ENCODE results near the gene ZNF438. TPM values are rescaled to one million over a fixed set of nuclear protein-coding genes. Genes with fewer than 3 reads are reported as not detected.

The ZNF438 gene
- total RNA-seq, 2 experiments from 2014 or later: 3.1 to 3.7 TPM

DNA sequence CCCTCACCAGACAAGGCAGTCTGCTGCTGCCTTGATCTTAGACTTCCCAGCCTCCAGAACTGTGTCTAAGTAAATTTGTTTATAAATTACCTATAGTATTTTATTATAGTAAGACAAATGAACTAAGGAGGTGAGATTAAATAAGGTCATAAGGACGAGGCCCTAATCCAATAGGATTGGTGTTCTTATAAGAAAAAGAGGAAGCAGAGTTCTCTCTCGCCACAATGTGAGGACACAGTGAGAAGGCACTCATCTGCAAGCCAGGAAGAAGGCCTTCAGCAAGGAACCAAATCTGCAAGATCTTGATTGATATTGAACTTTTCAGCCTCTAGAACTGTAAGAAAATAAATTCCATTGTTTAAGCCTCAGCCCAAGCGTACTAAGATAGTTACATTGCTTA lies 6.1 kb upstream of the ZNF438 start:
- CTCF ChIA-PET: no interaction called here
- no peak overlapping the region for H3K27ac Mint-ChIP-seq

GRCh38 chr10:31036209-31036608 lies 4.5 kb upstream of the ZNF438 start:
- H3K9me3 Mint-ChIP-seq (ENCODE audit: low read depth): no peaks in the 10 kb centered on the region
- ChIA-PET POLR2A (no interaction called here), CTCF (no interaction called here)
- no peak overlapping the region for H3K27ac Mint-ChIP-seq
- H3K4me3 Mint-ChIP-seq: no peak overlapping the region
- intact Hi-C loops (cut with DNase I, micrococcal nuclease): no loop called here
- no peak for DNase-seq
- no peaks in the 10 kb centered on the region for H3K27me3 Mint-ChIP-seq
- peaks cover 6% of the 10 kb centered on the region for H3K4me1 Mint-ChIP-seq
- H3K36me3 Mint-ChIP-seq (ENCODE audit: low read depth): no peaks in the 10 kb centered on the region
- ATAC-seq: no peak

More for the DNA sequence above, 6.1 kb upstream of the ZNF438 start:
- H3K27me3 Mint-ChIP-seq: no peaks in the 10 kb centered on the region
- H3K9me3 Mint-ChIP-seq (ENCODE audit: low read depth): no peaks in the 10 kb centered on the region
- intact Hi-C loops (cut with DNase I, micrococcal nuclease): no loop called here
- H3K4me3 Mint-ChIP-seq: no peak overlapping the region
- POLR2A ChIA-PET: no interaction called here
- H3K4me1 Mint-ChIP-seq: peaks cover 6% of the 10 kb centered on the region
- ATAC-seq: no peak
- no peak for DNase-seq
- no peaks in the 10 kb centered on the region for H3K36me3 Mint-ChIP-seq (ENCODE audit: low read depth)

GRCh38 chr10:31035266-31035798 lies 3.7 kb upstream of the ZNF438 start:
- peaks cover 12% of the 10 kb centered on the region for H3K4me1 Mint-ChIP-seq
- CTCF ChIA-PET: no interaction called here
- intact Hi-C loops (cut with DNase I, micrococcal nuclease): no loop called here
- ATAC-seq: no peak
- H3K36me3 Mint-ChIP-seq (ENCODE audit: low read depth): no peaks in the 10 kb centered on the region
- POLR2A ChIA-PET: interaction anchor here (0.7 kb wide), 1 partner anchor 59 kb away, joined by 4 read pairs; no protein-coding TSS in a partner anchor
- no peaks in the 10 kb centered on the region for H3K9me3 Mint-ChIP-seq (ENCODE audit: low read depth)
- no peak for DNase-seq
- H3K27me3 Mint-ChIP-seq: no peaks in the 10 kb centered on the region
- H3K27ac Mint-ChIP-seq: no peak overlapping the region
- no peak overlapping the region for H3K4me3 Mint-ChIP-seq

GRCh38 chr10:31034098-31034909 lies 2.6 kb upstream of the ZNF438 start:
- intact Hi-C loops (cut with DNase I, micrococcal nuclease): loop anchor here (5.0 kb wide), 5 partner anchors 458 to 1343 kb away; partner anchors contain the start of gene MAP3K8 (in 1 of the 2)
- H3K4me1 Mint-ChIP-seq: peaks cover 18% of the 10 kb centered on the region
- ATAC-seq (no peak), DNase-seq (no peak)
- CTCF ChIA-PET: interaction anchor here (0.7 kb wide), 1 partner anchor 115 kb away, joined by 3 read pairs; no protein-coding TSS in a partner anchor
- no peaks in the 10 kb centered on the region for H3K27me3 Mint-ChIP-seq
- no peak overlapping the region for H3K4me3 Mint-ChIP-seq
- H3K9me3 Mint-ChIP-seq (ENCODE audit: low read depth): no peaks in the 10 kb centered on the region
- H3K36me3 Mint-ChIP-seq (ENCODE audit: low read depth): no peaks in the 10 kb centered on the region
- no peak overlapping the region for H3K27ac Mint-ChIP-seq
- POLR2A ChIA-PET: interaction anchor here (0.6 to 0.7 kb wide), 2 partner anchors 87 to 673 kb away, joined by 3 to 4 read pairs; no protein-coding TSS in a partner anchor

- no peaks in the 10 kb centered on the region for H3K36me3 Mint-ChIP-seq (ENCODE audit: low read depth)
- H3K9me3 Mint-ChIP-seq (ENCODE audit: low read depth): no peaks in the 10 kb centered on the region
- H3K4me1 Mint-ChIP-seq: peaks cover 19% of the 10 kb centered on the region
- intact Hi-C loops (cut with DNase I, micrococcal nuclease): loop anchor here (2.0 to 5.0 kb wide), 6 partner anchors 459 to 1344 kb away; partner anchors contain the start of gene MAP3K8 (in 1 of the 2)
- POLR2A ChIA-PET: no interaction called here
- DNase-seq: no peak
- H3K27me3 Mint-ChIP-seq: no peaks in the 10 kb centered on the region
- CTCF ChIA-PET: no interaction called here
- peak overlapping the region; percentile 81 for H3K4me3 Mint-ChIP-seq
- ATAC-seq: no peak
- no peak overlapping the region for H3K27ac Mint-ChIP-seq
Observed at GRCh38 chr10:31033147-31033546, 1.5 kb upstream of the ZNF438 start.

DNA sequence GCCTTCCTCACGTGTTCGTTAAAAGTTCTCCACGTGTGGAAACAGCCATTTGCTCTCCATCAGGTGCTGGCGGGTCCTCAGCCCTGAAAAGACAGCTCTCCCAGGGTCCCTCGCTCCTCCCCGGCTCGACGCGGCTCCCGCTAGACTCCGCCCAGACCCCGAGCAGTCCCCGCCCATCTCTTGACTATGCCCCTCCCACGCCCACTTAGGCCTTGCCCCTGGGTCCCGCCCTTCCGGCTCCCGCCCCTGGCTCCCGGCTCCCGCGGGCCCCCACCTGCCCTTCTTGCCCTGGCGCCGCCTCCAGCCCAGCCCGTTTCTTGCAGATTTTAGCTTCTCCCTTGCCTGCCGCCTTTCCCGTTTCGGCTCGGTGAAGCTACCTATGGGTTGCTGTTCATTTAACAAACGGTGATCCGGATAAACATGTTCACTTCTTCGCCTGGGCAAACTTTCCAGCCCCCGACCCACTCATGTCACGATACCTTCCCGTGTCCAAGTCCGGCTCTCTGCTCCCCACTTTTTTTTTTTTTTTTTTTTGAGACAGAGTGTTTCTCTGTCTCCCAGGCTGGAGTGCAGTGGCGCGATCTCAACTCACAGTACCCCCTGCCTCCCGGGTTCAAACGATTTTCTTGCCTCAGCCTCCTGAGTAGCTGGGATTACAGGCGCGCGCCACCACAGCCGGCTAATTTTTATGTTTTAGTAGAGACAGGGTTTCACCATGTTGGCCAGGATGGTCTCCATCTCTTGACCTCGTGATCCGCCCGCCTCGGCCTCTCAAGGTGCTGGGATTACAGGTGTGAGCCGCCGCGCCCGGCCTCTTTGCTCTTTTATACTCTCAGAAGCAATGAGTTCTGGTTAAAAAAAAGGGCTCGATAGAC lies 830 bp upstream of the ZNF438 start:
- Mint-ChIP-seq H3K36me3 (ENCODE audit: low read depth) (no peaks in the 10 kb centered on the region), H3K4me3 (peak overlapping the region; percentile 81), H3K27ac (peak overlapping the region; percentile 99), H3K27me3 (no peaks in the 10 kb centered on the region), H3K4me1 (peaks cover 19% of the 10 kb centered on the region), H3K9me3 (ENCODE audit: low read depth) (no peaks in the 10 kb centered on the region)
- ChIA-PET POLR2A (interaction anchor here (0.7 to 1.6 kb wide), 6 partner anchors 68 to 728 kb away, joined by 3 to 9 read pairs (median 4); partner anchors contain the start of gene ZEB1), CTCF (interaction anchor here (0.6 to 1.9 kb wide), 15 partner anchors 9 to 1214 kb away, joined by 3 to 8 read pairs (median 4); no protein-coding TSS in a partner anchor)
- DNase-seq (peak; percentile 97), ATAC-seq (peak; percentile 92)
- intact Hi-C loops (cut with DNase I, micrococcal nuclease): loop anchor here (1.0 to 5.0 kb wide), 12 partner anchors 46 to 1345 kb away; partner anchors contain the start of gene MAP3K8 (in 1 of the 2)

GRCh38 chr10:31031205-31031557 lies 484 bp downstream of the ZNF438 start:
- Mint-ChIP-seq H3K9me3 (ENCODE audit: low read depth) (no peaks in the 10 kb centered on the region), H3K36me3 (ENCODE audit: low read depth) (no peaks in the 10 kb centered on the region), H3K4me3 (peak overlapping the region; percentile 81), H3K27me3 (no peaks in the 10 kb centered on the region), H3K27ac (peak overlapping the region; percentile 99), H3K4me1 (peaks cover 19% of the 10 kb centered on the region)
- ATAC-seq (no peak), DNase-seq (no peak)
- POLR2A ChIA-PET: interaction anchor here (0.5 to 1.6 kb wide), 3 partner anchors 69 to 1347 kb away, joined by 4 to 9 read pairs (median 4); partner anchors contain the start of gene ZEB1
- CTCF ChIA-PET: interaction anchor here (0.8 to 1.9 kb wide), 8 partner anchors 11 to 433 kb away, joined by 3 to 7 read pairs (median 4); no protein-coding TSS in a partner anchor
- intact Hi-C loops (cut with DNase I, micrococcal nuclease): loop anchor here (1.0 to 5.0 kb wide), 8 partner anchors 70 to 1346 kb away; partner anchors contain the start of genes MAP3K8 (in 1 of the 2) and MTPAP (in 1 of the 2)

GRCh38 chr10:31030800-31031199 lies 865 bp downstream of the ZNF438 start:
- intact Hi-C loops (cut with DNase I, micrococcal nuclease): loop anchor here (1.0 to 5.0 kb wide), 8 partner anchors 70 to 1347 kb away; partner anchors contain the start of genes MAP3K8 (in 1 of the 2) and MTPAP (in 1 of the 2)
- ATAC-seq (no peak), DNase-seq (no peak)
- POLR2A ChIA-PET: no interaction called here
- H3K4me1 Mint-ChIP-seq: peaks cover 19% of the 10 kb centered on the region
- H3K4me3 Mint-ChIP-seq: peak overlapping the region; percentile 81
- peak overlapping the region; percentile 99 for H3K27ac Mint-ChIP-seq
- H3K36me3 Mint-ChIP-seq (ENCODE audit: low read depth): no peaks in the 10 kb centered on the region
- H3K27me3 Mint-ChIP-seq: no peaks in the 10 kb centered on the region
- no peaks in the 10 kb centered on the region for H3K9me3 Mint-ChIP-seq (ENCODE audit: low read depth)
- CTCF ChIA-PET: interaction anchor here (0.8 to 1.9 kb wide), 4 partner anchors 11 to 294 kb away, joined by 3 to 7 read pairs (median 6); no protein-coding TSS in a partner anchor

DNA sequence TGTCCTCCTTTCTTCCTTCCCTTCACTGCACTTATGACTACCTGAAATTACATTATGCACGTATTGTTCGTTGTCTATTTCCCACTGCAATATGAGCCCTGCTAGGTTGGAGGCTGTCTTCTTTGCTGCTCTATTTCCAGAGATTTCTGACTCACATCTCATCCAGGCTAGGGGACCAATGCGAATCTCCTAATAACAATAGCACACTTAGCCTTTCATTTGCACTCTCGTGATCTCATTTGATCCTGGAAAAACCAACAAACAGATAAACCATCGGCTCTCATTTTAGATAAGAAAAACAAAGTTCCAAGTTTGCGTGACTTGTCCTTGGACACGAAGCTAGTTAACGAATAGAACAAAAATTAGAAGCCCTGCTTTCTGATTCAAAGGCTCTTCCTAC lies 1.4 kb downstream of the ZNF438 start:
- POLR2A ChIA-PET: no interaction called here
- Mint-ChIP-seq H3K9me3 (ENCODE audit: low read depth) (no peaks in the 10 kb centered on the region), H3K36me3 (ENCODE audit: low read depth) (no peaks in the 10 kb centered on the region), H3K4me1 (peaks cover 19% of the 10 kb centered on the region), H3K27me3 (no peaks in the 10 kb centered on the region), H3K27ac (no peak overlapping the region), H3K4me3 (peak overlapping the region; percentile 81)
- no peak for DNase-seq
- no peak for ATAC-seq
- CTCF ChIA-PET: interaction anchor here (0.6 to 1.3 kb wide), 3 partner anchors 91 to 383 kb away, joined by 3 to 7 read pairs (median 3); no protein-coding TSS in a partner anchor
- intact Hi-C loops (cut with DNase I, micrococcal nuclease): loop anchor here (2.0 to 5.0 kb wide), 6 partner anchors 71 to 1347 kb away; partner anchors contain the start of gene MAP3K8 (in 1 of the 2)

GRCh38 chr10:31028081-31028480 lies 3.6 kb downstream of the ZNF438 start:
- intact Hi-C loops (cut with DNase I, micrococcal nuclease): no loop called here
- Mint-ChIP-seq H3K4me3 (no peak overlapping the region), H3K4me1 (peaks cover 15% of the 10 kb centered on the region), H3K27me3 (no peaks in the 10 kb centered on the region), H3K36me3 (ENCODE audit: low read depth) (no peaks in the 10 kb centered on the region), H3K9me3 (ENCODE audit: low read depth) (no peaks in the 10 kb centered on the region), H3K27ac (no peak overlapping the region)
- ATAC-seq (no peak), DNase-seq (no peak)
- POLR2A ChIA-PET: no interaction called here
- CTCF ChIA-PET: interaction anchor here (0.6 to 0.9 kb wide), 3 partner anchors 9 to 1300 kb away, joined by 3 read pairs; no protein-coding TSS in a partner anchor

Data from activated CD4-positive, alpha-beta T cell treated with anti-CD3 and anti-CD28 coated beads for 36 hours (primary cell).